A204.1 (cell line): Measurements from ENCODE around the gene MYO3B.

Source experiments
- FAIRE-seq: peaks from 2 replicates; lab custom pipeline; 2012; peaks lifted over from hg19 to GRCh38; lab: Jason Lieb, UNC

MYO3B gene

GRCh38 chr2:170235860-170236679 lies 58.1 kb downstream of the MYO3B start:
- FAIRE-seq, result no peak

GRCh38 chr2:170236680-170237047 lies 58.7 kb downstream of the MYO3B start:
- FAIRE-seq, result no peak

- no peak for FAIRE-seq
Observed at GRCh38 chr2:170237572-170238120, 59.7 kb downstream of the MYO3B start.

- no peak for FAIRE-seq
Observed at GRCh38 chr2:170238776-170239175, 60.8 kb downstream of the MYO3B start.

GRCh38 chr2:170240629-170241028 lies 62.7 kb downstream of the MYO3B start:
- no peak for FAIRE-seq

GRCh38 chr2:170241756-170242155 lies 63.8 kb downstream of the MYO3B start:
- no peak for FAIRE-seq

GRCh38 chr2:170243118-170243837 lies 65.3 kb downstream of the MYO3B start:
- no peak for FAIRE-seq

GRCh38 chr2:170243898-170244297 lies 66.0 kb downstream of the MYO3B start:
- FAIRE-seq, result no peak

GRCh38 chr2:170244555-170244954 lies 66.6 kb downstream of the MYO3B start:
- no peak for FAIRE-seq

GRCh38 chr2:170245312-170245711 lies 67.4 kb downstream of the MYO3B start:
- no peak for FAIRE-seq

- FAIRE-seq, result no peak
Observed at GRCh38 chr2:170247333-170247732, 69.4 kb downstream of the MYO3B start.

GRCh38 chr2:170247882-170248393 lies 70.0 kb downstream of the MYO3B start:
- no peak for FAIRE-seq

GRCh38 chr2:170248574-170249393 lies 70.8 kb downstream of the MYO3B start:
- FAIRE-seq, result no peak

- no peak for FAIRE-seq
Observed at GRCh38 chr2:170249761-170250160, 71.8 kb downstream of the MYO3B start.

GRCh38 chr2:170250584-170250983 lies 72.6 kb downstream of the MYO3B start:
- FAIRE-seq, result no peak

- no peak for FAIRE-seq
Observed at GRCh38 chr2:170252414-170252813, 74.5 kb downstream of the MYO3B start.

GRCh38 chr2:170253721-170254230 lies 75.8 kb downstream of the MYO3B start:
- no peak for FAIRE-seq

- FAIRE-seq, result no peak
Observed at GRCh38 chr2:170254293-170254732, 76.4 kb downstream of the MYO3B start.

- no peak for FAIRE-seq
Observed at GRCh38 chr2:170255137-170255536, 77.2 kb downstream of the MYO3B start.

- FAIRE-seq, result no peak
Observed at GRCh38 chr2:170255971-170256370, 78.0 kb downstream of the MYO3B start.

- FAIRE-seq, result no peak
Observed at GRCh38 chr2:170258382-170258781, 80.4 kb downstream of the MYO3B start.

GRCh38 chr2:170260188-170260587 lies 82.2 kb downstream of the MYO3B start:
- no peak for FAIRE-seq
